ENCODE results near the gene YBX1.
"Not testable (repeated sequence)": the region's sequence is repeated elsewhere in the genome, so short reads cannot be mapped to it uniquely, and the experiment has no call there.

The YBX1 gene

GRCh38 chr1:42689912-42690311, 7.7 kb downstream of the YBX1 start:
- DNase-seq (ENCODE audit: low read depth in 2 of 2) = no peak

- DNase-seq (ENCODE audit: low read depth in 2 of 2) = no peak
Observed at GRCh38 chr1:42690477-42691156, 8.4 kb downstream of the YBX1 start.

- no peak for DNase-seq (ENCODE audit: low read depth in 2 of 2)
Observed at GRCh38 chr1:42691157-42691498, 8.9 kb downstream of the YBX1 start.

GRCh38 chr1:42692461-42692860, 10.2 kb downstream of the YBX1 start:
- DNase-seq (ENCODE audit: low read depth in 2 of 2) = no peak

- DNase-seq (ENCODE audit: low read depth in 2 of 2) = no peak
Observed at GRCh38 chr1:42692911-42693310, 10.7 kb downstream of the YBX1 start.

- no peak for DNase-seq (ENCODE audit: low read depth in 2 of 2)
Observed at GRCh38 chr1:42698081-42698813, 16.0 kb downstream of the YBX1 start.

- DNase-seq (ENCODE audit: low read depth in 2 of 2) = no peak
Observed at GRCh38 chr1:42700006-42700405, 17.8 kb downstream of the YBX1 start.

GRCh38 chr1:42703888-42704464, 21.8 kb downstream of the YBX1 start:
- DNase-seq (ENCODE audit: low read depth in 2 of 2) = no peak

GRCh38 chr1:42712808-42713207, 30.6 kb downstream of the YBX1 start:
- not testable (repeated sequence) for DNase-seq (ENCODE audit: low read depth in 2 of 2)

GRCh38 chr1:42713293-42713692, 31.1 kb downstream of the YBX1 start:
- DNase-seq (ENCODE audit: low read depth in 2 of 2) = no peak

- not testable (repeated sequence) for DNase-seq (ENCODE audit: low read depth in 2 of 2)
Observed at GRCh38 chr1:42714441-42714840, 32.2 kb downstream of the YBX1 start.

GRCh38 chr1:42720868-42721267, 38.6 kb downstream of the YBX1 start:
- DNase-seq (ENCODE audit: low read depth in 2 of 2) = no peak

GRCh38 chr1:42721926-42722325, 39.7 kb downstream of the YBX1 start:
- DNase-seq (ENCODE audit: low read depth in 2 of 2) = no peak

GRCh38 chr1:42722403-42722802, 40.2 kb downstream of the YBX1 start:
- not testable (repeated sequence) for DNase-seq (ENCODE audit: low read depth in 2 of 2)

GRCh38 chr1:42723511-42723910, 41.3 kb downstream of the YBX1 start:
- no peak for DNase-seq (ENCODE audit: low read depth in 2 of 2)

GRCh38 chr1:42725820-42726219, 43.6 kb downstream of the YBX1 start:
- DNase-seq (ENCODE audit: low read depth in 2 of 2) = not testable (repeated sequence)

GRCh38 chr1:42730002-42730401, 47.8 kb downstream of the YBX1 start:
- DNase-seq (ENCODE audit: low read depth in 2 of 2) = no peak

GRCh38 chr1:42730988-42731387, 48.8 kb downstream of the YBX1 start:
- peak in 1 of 2 donors; percentile 24 for DNase-seq (ENCODE audit: low read depth in 2 of 2)

- DNase-seq (ENCODE audit: low read depth in 2 of 2) = no peak
Observed at GRCh38 chr1:42731585-42731984, 49.4 kb downstream of the YBX1 start.

GRCh38 chr1:42732126-42732680, 50.0 kb downstream of the YBX1 start:
- no peak for DNase-seq (ENCODE audit: low read depth in 2 of 2)

GRCh38 chr1:42733415-42734200, 51.4 kb downstream of the YBX1 start:
- DNase-seq (ENCODE audit: low read depth in 2 of 2) = no peak

Measured in stimulated activated CD4-positive, alpha-beta T cell treated with anti-CD3 and anti-CD28 coated beads, Interleukin-1b, Interleukin-23, amount 100 ng/mL, for 1 hour (primary cell).